Loucy (cell line): ENCODE measurements around the gene RGMA.

Experiments used
- H2AFZ ChIP-seq: fragments of 200-600 bp; sonication (generic); 2 replicates; pipeline ENCODE4 v1.6.0; 2016; ENCODE audit warnings: antibody characterized with exemption, mild to moderate bottlenecking, low read length, moderate library complexity
- H3F3A ChIP-seq: fragments of 200-600 bp; 2 replicates; pipeline ENCODE4 v1.6.0; 2016; ENCODE audit warnings: antibody characterized with exemption, low read depth, mild to moderate bottlenecking
- H3K27me3 ChIP-seq: fragments of 200-600 bp; sonication (generic); 2 replicates; pipeline ENCODE4 v1.6.1; 2014; ENCODE audit warnings: low read length, mild to moderate bottlenecking; ENCODE audit not compliant: insufficient read depth, poor library complexity, severe bottlenecking
- H3K36me3 ChIP-seq: fragments of 200-600 bp; sonication (generic); 2 replicates; pipeline ENCODE4 v1.6.1; 2016; ENCODE audit warnings: low read length; ENCODE audit not compliant: insufficient read depth
- H3K4me1 ChIP-seq: fragments of 200-600 bp; sonication (generic); 2 replicates; pipeline ENCODE4 v1.5.1; 2014; ENCODE audit warnings: low read length, mild to moderate bottlenecking; ENCODE audit not compliant: insufficient read depth, poor library complexity, severe bottlenecking
- H3K4me2 ChIP-seq: fragments of 200-600 bp; sonication (generic); 2 replicates; pipeline ENCODE4 v1.6.0; 2014; ENCODE audit warnings: antibody characterized with exemption, low read length, low read depth, mild to moderate bottlenecking; ENCODE audit not compliant: poor library complexity, severe bottlenecking
- H3K4me3 ChIP-seq: fragments of 200-600 bp; sonication (generic); 2 replicates; pipeline ENCODE4 v1.5.1; 2014; ENCODE audit warnings: low read length, mild to moderate bottlenecking, mixed read lengths; ENCODE audit not compliant: poor library complexity, severe bottlenecking
- H3K79me2 ChIP-seq: fragments of 200-600 bp; sonication (generic); 2 replicates; pipeline ENCODE4 v1.6.1; 2014; ENCODE audit warnings: low read length; ENCODE audit not compliant: insufficient read depth
- H3K9ac ChIP-seq: fragments of 200-600 bp; sonication (generic); 2 replicates; pipeline ENCODE4 v1.6.0; 2014; ENCODE audit warnings: mild to moderate bottlenecking, low read depth, low read length, moderate library complexity; ENCODE audit not compliant: poor library complexity, severe bottlenecking
- H3K9me2 ChIP-seq: fragments of 200-600 bp; sonication (generic); replicated peaks from 2 replicates; pipeline ENCODE4 v1.6.1; 2016; ENCODE audit warnings: low read depth, low read length, mixed read lengths
- H3K9me3 ChIP-seq: fragments of 200-600 bp; sonication (generic); 2 replicates; pipeline ENCODE4 v1.6.1; 2014; ENCODE audit warnings: mild to moderate bottlenecking, antibody characterized with exemption, low read length, low read depth; ENCODE audit not compliant: insufficient read depth
- H4K20me1 ChIP-seq: fragments of 200-600 bp; sonication (generic); 2 replicates; pipeline ENCODE4 v1.6.0; 2014; ENCODE audit warnings: antibody characterized with exemption, low read length, mild to moderate bottlenecking; ENCODE audit not compliant: insufficient read depth, poor library complexity, severe bottlenecking
- EZH2phosphoT487 ChIP-seq: fragments of 200-600 bp; IDR thresholded peaks from 2 replicates; pipeline ENCODE4 v1.6.1; 2018; ENCODE audit warnings: antibody characterized with exemption, mild to moderate bottlenecking, moderate library complexity, borderline replicate concordance
- TF ChIP-seq, protein P1 (sequence below): fragments of 200-600 bp; sonication (generic); conservative IDR thresholded peaks from 2 replicates; pipeline ENCODE4 v1.5.1; 2014; ENCODE audit warnings: mild to moderate bottlenecking, antibody characterized with exemption, low read length

RGMA gene, protein sequence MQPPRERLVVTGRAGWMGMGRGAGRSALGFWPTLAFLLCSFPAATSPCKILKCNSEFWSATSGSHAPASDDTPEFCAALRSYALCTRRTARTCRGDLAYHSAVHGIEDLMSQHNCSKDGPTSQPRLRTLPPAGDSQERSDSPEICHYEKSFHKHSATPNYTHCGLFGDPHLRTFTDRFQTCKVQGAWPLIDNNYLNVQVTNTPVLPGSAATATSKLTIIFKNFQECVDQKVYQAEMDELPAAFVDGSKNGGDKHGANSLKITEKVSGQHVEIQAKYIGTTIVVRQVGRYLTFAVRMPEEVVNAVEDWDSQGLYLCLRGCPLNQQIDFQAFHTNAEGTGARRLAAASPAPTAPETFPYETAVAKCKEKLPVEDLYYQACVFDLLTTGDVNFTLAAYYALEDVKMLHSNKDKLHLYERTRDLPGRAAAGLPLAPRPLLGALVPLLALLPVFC

DNA sequence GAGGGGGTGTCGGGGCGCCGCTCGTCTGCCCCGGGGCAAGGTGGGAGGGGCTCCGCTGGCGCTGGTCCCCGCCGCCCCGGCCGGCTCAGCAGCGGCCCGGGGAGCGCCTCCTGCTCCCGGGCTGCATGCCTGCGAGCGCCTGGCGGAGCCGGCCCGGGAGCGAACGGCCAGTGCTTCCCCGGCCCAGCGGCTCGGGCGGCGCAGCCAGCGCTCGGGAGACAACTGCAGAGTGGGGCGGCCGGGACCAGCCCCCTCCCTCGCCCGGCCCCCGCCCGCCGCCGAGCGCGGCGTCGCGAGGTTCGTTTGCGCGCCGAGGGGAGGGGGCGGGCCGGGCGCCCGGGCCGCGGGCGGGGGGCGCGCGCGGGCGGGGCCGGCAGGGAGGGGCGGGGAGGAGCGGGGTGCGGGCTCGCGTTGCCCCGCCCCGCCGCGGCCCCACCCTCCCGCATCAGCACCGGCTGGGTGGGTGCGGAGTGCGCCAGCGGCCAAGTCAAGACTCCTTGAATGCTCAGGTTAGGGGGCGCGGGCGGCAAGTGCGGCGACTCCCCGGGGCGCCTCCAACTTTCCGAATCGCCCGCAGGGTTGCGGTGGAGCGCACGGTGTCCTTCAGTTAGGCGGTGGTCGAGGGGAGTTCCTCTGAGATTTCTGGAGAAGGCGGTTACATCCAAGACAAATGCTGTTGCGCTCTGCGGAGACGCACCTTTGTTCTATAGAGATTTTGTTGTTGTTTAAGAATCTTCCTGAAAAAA is at the start of gene RGMA:
Gene RGMA, minus strand, starts transcription at position 231 of the 746 bp plus-strand sequence. CDS start 279 bp downstream, outside the sequence.
- H3K79me2 ChIP-seq: no peaks in the 10 kb centered on the region
- H3F3A ChIP-seq: no peaks in the 10 kb centered on the region
- TF ChIP-seq EZH2phosphoT487: no peak
- TF ChIP-seq, protein P1, sequence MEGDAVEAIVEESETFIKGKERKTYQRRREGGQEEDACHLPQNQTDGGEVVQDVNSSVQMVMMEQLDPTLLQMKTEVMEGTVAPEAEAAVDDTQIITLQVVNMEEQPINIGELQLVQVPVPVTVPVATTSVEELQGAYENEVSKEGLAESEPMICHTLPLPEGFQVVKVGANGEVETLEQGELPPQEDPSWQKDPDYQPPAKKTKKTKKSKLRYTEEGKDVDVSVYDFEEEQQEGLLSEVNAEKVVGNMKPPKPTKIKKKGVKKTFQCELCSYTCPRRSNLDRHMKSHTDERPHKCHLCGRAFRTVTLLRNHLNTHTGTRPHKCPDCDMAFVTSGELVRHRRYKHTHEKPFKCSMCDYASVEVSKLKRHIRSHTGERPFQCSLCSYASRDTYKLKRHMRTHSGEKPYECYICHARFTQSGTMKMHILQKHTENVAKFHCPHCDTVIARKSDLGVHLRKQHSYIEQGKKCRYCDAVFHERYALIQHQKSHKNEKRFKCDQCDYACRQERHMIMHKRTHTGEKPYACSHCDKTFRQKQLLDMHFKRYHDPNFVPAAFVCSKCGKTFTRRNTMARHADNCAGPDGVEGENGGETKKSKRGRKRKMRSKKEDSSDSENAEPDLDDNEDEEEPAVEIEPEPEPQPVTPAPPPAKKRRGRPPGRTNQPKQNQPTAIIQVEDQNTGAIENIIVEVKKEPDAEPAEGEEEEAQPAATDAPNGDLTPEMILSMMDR: no peak
- H3K4me1 ChIP-seq: peaks cover 14% of the 10 kb centered on the region
- no peaks in the 10 kb centered on the region for H3K9me2 ChIP-seq
- H2AFZ ChIP-seq: peak within 1 kb of the TSS; percentile 90
- peak within 1 kb of the TSS; percentile 70 for H3K4me3 ChIP-seq
- H3K36me3 ChIP-seq: no peaks in the 10 kb centered on the region
- peaks cover 57% of the 10 kb centered on the region for H3K27me3 ChIP-seq
- H3K4me2 ChIP-seq: peak within 1 kb of the TSS; percentile 69
- H3K9ac ChIP-seq: no peak within 1 kb of the TSS
- no peaks in the 10 kb centered on the region for H4K20me1 ChIP-seq
- no peaks in the 10 kb centered on the region for H3K9me3 ChIP-seq

DNA sequence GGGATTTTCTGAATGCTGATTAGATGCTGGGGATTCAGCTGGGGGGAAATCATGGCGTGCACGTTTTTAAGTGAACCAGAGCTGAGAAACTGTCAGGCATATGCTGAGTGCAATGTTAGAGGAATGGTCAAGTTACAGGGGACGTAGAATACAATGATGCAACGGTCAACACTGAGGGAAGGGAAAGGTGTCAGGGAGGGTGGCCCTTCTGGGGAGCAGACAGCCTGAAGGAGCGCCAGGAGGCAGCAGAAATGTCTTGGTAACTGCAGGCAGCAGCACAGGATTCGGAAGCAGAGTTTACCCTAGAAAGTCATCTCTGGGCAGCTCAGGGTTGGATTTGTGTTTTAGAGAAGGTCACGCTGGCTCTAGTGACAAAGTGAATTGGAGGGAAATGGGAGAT is 47.6 kb upstream of the RGMA start:
- H3K4me1 ChIP-seq: no peaks in the 10 kb centered on the region
- no peaks in the 10 kb centered on the region for H3K9me3 ChIP-seq
- no peaks in the 10 kb centered on the region for H3K36me3 ChIP-seq
- H3K79me2 ChIP-seq: no peaks in the 10 kb centered on the region
- H3K9me2 ChIP-seq: no peaks in the 10 kb centered on the region
- H3K27me3 ChIP-seq: no peaks in the 10 kb centered on the region
- H3K4me2 ChIP-seq: no peak overlapping the region
- H3K9ac ChIP-seq: no peak overlapping the region
- H4K20me1 ChIP-seq: no peaks in the 10 kb centered on the region
- TF ChIP-seq, protein P1: no peak
- no peak for TF ChIP-seq EZH2phosphoT487
- no peak overlapping the region for H3K4me3 ChIP-seq
- no peaks in the 10 kb centered on the region for H3F3A ChIP-seq
- H2AFZ ChIP-seq: no peak overlapping the region

DNA sequence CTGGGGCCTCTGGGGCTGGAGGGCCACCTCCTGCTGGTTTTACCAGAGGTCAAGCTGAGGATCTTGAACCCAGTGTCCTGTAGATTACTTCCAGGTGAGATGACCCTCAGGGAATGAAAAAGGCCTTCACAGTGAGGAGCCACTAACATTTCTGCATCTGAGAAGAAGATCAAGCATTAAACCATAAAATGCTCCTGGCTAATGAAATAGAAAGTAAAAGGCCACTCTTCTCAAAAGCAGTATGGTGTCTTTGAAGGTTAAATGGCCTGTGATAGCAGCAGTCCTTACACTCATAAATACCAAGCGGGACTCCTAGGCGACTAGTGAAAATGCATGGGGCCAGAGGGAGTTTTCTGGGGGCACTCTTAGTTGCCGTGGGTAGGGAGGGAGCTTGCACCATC is 47.0 kb upstream of the RGMA start:
- Histone ChIP-seq H3F3A (no peaks in the 10 kb centered on the region), H2AFZ (no peak overlapping the region), H3K4me1 (no peaks in the 10 kb centered on the region), H3K27me3 (no peaks in the 10 kb centered on the region), H4K20me1 (no peaks in the 10 kb centered on the region), H3K4me2 (no peak overlapping the region), H3K36me3 (no peaks in the 10 kb centered on the region), H3K9me3 (no peaks in the 10 kb centered on the region), H3K9me2 (no peaks in the 10 kb centered on the region), H3K4me3 (no peak overlapping the region), H3K79me2 (no peaks in the 10 kb centered on the region), H3K9ac (no peak overlapping the region)
- TF ChIP-seq, protein P1: no peak
- no peak for TF ChIP-seq EZH2phosphoT487
